ENCODE results near the gene FAM187B.
A peak's percentile ranks its signal among the peaks of the same experiment; 100 is the strongest.

The FAM187B gene

GRCh38 chr19:35228177-35228930 lies at the start of gene FAM187B:
Gene FAM187B, minus strand, starts transcription at chr19:35228739. Its CDS starts 59 bp downstream, at chr19:35228680.
- DNase-seq (ENCODE audit: low spot score), result no peak

GRCh38 chr19:35276706-35277281 lies 48.3 kb upstream of the FAM187B start:
- no peak for DNase-seq (ENCODE audit: low spot score)

GRCh38 chr19:35274323-35274722 lies 45.8 kb upstream of the FAM187B start:
- no peak for DNase-seq (ENCODE audit: low spot score)

GRCh38 chr19:35273686-35274259 lies 45.2 kb upstream of the FAM187B start:
- DNase-seq (ENCODE audit: low spot score), result no peak

GRCh38 chr19:35272954-35273649 lies 44.6 kb upstream of the FAM187B start:
- DNase-seq (ENCODE audit: low spot score), result no peak

GRCh38 chr19:35272122-35272719 lies 43.7 kb upstream of the FAM187B start:
- DNase-seq (ENCODE audit: low spot score), result no peak

- no peak for DNase-seq (ENCODE audit: low spot score)
Observed at GRCh38 chr19:35271546-35271945, 43.0 kb upstream of the FAM187B start.

GRCh38 chr19:35270381-35270811 lies 41.9 kb upstream of the FAM187B start:
- no peak for DNase-seq (ENCODE audit: low spot score)

GRCh38 chr19:35269438-35270117 lies 41.0 kb upstream of the FAM187B start:
- DNase-seq (ENCODE audit: low spot score), result peak; percentile 85

- peak; percentile 86 for DNase-seq (ENCODE audit: low spot score)
Observed at GRCh38 chr19:35268536-35269437, 40.2 kb upstream of the FAM187B start, which contains the start of gene USF2. Gene USF2, plus strand, starts transcription at chr19:35268962. Its CDS starts 140 bp downstream, at chr19:35269102.

- DNase-seq (ENCODE audit: low spot score), result peak; percentile 100
Observed at GRCh38 chr19:35267818-35268535, 39.4 kb upstream of the FAM187B start.

GRCh38 chr19:35267353-35267817 lies 38.8 kb upstream of the FAM187B start:
- peak; percentile 61 for DNase-seq (ENCODE audit: low spot score)

GRCh38 chr19:35266520-35267352 lies 38.2 kb upstream of the FAM187B start:
- peak; percentile 52 for DNase-seq (ENCODE audit: low spot score)

- no peak for DNase-seq (ENCODE audit: low spot score)
Observed at GRCh38 chr19:35265900-35266519, 37.5 kb upstream of the FAM187B start.

- no peak for DNase-seq (ENCODE audit: low spot score)
Observed at GRCh38 chr19:35265126-35265899, 36.8 kb upstream of the FAM187B start.

- DNase-seq (ENCODE audit: low spot score), result no peak
Observed at GRCh38 chr19:35264268-35265125, 36.0 kb upstream of the FAM187B start.

Data from AG08396 (cell line).